Nucleus accumbens (tissue), 56 donors: Measurements from ENCODE around the gene RNF152.
"Not testable (repeated sequence)": the region's sequence is repeated elsewhere in the genome, so short reads cannot be mapped to it uniquely, and the experiment has no call there.

ENCODE experiments used
- DNase-seq, 56 donors: peaks; one replicate each; lab custom pipeline; 2025; lab: John Stamatoyannopoulos, UW

Gene RNF152

DNA sequence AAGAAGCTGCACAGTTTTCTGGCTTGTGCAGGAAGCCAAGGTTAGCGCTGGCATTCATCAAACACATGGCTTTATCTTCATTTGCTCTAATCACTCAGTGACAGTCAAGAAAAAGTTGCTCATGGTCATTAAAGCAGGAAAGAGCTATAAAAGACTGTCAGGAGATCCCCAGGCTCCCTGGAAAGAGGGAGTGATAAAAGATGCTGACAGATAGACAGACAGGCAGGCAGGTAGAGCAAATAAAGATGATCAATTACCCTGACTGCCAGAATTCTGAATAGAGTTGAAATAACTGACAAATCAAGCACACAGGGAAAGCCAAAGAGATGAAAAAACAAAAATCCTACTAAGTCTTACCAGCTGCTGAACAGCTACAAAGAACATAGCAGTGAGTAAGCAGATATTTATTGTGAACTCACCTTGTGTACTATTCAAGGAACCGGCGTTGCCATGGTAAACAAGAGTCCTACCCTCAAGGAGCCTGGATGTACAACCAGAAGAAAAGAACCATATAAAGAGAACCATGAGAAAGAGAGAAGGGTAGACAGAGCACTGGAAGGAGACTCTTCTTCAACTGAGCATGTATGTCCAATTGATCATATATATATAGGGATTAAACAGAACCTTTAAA is 68.0 kb downstream of the RNF152 start:
- DNase-seq = no peak

DNA sequence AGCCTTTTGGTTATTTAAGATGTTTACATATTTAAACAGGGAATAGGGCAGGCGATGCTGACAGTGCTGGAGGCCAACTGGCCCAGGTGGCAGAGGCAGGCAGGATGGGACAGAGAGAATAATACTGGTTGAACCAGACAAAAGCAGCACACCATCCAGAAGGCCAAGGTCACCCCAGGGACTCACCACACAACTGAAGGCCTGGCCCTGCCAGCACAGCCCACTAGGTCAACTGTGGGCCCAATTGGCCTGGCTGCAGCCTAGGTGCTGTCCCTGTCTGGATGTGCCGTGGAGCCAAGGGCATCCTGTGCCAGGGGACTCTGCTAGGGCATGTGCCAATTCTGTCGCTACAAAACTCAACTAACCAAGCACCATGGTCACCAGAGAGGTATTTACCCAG is 69.2 kb downstream of the RNF152 start:
- no peak for DNase-seq

DNA sequence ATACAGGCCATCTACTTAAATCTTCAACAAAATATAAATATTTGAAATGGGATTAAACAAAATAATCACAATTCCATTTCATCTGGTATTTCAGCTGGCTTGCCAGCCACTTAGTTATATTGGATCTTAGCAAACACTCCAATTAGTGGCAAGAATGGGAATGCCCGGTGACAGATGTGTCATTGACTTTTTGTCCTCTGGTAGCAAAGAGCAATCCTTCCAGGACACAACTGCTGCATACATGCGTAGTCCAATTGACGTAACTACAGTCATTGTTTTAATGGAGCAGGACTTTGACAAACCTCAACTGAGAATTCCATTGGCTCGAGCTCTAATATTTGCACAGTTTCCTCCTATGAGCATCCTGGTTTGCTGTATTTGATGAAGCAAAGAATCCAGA is 69.9 kb downstream of the RNF152 start:
- DNase-seq = no peak

DNA sequence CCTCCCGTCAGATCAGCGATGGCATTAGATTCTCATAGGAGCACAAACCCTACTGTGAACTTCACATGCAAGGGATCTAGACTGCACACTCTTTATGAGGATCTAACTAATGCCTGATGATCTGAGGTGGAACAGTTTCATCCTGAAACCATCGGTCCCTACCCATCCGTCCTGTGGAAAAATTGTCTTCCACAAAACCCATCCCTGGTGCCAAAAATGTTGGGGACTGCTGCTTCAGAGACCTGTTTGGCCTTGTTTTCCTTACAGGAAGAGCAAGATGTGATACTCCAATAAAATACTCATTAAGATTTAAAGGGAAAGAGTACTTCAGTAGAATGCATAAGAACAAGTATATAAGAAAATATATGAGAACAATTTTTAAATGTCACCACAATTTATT is 71.1 kb downstream of the RNF152 start:
- DNase-seq = no peak

DNA sequence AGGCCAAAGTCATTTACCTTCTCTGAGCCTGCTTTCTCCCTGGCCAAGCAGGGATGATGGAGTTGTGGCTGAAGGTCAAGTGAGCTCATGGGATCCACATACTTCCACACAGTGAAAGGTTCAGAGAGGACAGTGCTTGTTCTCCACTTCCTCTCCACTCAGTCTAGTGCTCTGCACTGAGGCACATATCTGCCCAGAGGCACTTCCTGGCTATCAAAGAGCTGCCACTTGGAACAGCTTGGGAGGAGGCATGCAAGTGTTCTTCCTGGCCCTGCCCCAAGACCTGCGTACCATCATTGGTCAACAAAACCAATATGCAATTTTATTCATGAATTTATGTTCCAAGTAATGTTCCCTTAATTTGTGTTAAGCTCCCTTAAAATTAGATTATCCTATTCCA is 71.9 kb downstream of the RNF152 start:
- no peak for DNase-seq

DNA sequence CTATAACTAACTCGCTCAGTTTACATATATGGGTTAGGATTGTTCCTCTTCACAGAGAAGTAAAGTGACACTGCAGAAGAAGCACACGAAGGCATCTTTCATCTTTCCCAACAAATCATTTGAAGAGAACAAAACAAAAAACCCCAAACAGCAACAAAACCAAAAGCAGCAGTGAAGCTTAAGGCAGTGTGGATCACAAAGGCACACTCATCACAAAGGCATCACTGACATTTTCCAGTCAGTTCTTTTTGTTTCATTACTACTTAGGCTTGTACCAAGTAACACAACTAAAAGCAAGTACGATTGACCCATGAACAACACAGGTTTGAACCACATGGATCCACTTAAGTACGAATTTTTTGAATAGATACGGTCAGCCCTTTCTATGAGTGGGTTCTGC is 75.7 kb downstream of the RNF152 start:
- DNase-seq = no peak

DNA sequence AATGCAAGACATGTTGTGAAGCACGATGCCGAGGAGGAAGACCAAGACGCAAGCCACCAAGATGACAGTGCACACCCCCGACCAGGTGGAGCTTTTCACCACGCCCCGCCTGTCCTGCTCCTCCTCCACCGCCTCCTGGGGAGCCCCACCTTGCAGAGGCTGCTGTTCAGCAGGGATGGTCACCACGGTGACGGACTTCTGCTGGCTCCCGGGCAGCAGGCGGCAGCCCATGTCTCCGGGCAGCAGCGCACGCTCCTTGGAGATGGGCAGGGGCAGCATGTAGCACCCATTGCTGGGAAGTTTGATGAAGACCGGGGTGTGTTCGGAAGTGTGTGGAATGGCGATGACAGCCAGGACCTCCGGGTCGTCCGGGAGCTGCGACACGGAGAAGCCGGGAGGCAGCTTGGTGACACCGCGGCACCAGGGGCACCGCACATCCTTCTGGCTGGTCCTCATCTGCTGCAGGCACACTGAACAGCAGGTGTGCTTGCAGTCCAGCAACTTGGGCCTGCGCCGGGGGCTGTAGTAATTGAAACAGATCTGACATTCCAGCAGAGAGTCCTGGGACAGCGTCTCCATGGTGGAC is 76.8 kb downstream of the RNF152 start:
- DNase-seq = no peak

DNA sequence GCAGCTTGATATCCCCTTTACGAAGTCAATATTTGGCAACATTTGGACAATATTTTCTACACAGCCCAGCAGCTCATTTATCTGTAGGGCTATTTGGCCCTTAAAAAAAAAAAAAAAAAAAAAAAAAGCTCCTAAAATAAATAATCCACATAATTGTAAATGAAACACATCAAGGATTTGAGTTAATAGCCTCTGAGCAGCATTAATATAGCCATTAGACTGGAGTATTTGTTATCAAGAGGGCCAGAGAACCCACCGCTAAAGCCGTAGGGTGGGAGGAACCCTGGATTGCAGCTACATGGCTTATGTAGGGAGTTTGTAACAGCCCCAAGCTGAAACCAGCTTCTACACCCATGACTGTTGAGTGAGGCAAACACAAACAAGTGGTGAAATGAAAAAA is 84.5 kb downstream of the RNF152 start:
- DNase-seq = no peak

DNA sequence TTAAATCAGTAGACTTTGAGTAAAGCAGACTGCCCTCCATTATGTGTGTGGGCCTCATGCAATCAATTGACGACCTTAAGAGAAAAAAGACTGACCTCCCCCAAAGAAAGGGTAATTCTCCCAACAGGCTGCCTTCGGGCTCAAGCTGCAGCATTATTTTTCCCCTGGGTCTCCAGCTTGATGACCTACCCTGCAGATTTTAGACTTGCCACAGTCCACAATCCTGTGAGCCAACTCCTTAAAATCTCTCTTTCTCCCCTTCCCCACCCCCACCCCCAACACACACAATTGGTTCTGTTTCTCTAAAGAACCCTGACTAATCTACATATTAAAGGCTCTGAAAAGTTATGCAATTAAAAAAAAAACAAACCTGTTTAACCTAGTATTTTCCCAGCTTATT is 89.4 kb downstream of the RNF152 start:
- DNase-seq = no peak

DNA sequence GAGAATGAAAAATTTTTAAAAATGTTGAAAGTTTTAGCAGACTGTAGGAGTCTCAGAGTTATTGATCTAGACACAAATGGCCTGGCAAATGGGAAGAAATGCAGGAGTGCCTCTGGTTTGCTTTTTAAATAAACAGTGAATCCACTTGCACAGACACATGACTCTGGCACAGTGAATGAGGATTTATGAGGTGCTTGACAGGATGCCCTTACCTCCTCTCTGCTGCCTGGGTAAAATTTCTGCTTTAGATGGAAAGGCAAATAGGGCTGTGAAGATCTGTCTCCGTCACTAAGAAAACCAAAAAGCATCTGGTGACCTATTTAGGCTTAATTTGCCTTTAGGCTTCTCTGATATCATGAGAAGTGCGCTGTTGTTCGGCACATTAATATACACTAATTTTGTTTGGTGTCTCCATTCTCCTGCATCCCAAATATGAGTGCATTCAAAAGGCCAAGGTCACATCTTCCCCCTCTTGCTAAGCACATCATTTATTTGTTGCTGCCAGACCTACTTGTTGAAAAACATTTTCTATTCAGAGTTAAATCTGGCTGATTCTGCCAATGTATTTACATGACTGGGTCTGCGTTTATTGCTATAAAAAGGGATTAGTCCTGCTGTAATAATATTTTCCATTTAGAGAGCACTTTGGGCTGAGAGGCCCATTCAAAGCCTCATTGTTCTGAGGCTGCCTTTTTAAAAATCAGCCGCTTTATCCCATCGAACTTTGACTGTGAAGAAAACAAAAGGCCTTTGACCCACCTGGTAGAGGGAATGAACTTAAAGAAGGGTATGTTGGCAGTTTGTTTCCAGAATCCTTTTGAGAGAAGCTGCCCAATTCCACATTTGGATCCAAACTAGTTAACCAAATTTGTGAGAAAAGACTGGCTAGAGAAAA is 94.9 kb downstream of the RNF152 start:
- DNase-seq = no peak

DNA sequence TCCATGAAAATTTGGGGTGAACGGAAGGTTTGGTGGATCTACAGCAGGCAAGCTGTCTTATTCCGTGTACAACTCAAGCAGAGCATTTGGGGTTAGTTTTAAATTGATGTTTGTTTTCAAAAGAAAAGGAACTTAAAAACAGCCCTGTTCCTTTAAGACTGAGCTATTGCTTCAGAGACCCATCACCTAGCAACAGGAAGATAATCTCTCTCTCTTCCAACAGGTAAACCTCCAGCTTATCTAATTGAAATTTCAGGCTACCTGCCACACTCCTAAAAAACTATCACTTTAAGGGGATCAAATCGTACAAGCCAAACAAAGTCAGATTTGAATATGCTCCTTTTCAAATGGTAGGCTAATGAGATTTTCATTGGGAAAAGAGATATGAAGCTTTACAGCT is 101.8 kb downstream of the RNF152 start:
- DNase-seq = no peak

DNA sequence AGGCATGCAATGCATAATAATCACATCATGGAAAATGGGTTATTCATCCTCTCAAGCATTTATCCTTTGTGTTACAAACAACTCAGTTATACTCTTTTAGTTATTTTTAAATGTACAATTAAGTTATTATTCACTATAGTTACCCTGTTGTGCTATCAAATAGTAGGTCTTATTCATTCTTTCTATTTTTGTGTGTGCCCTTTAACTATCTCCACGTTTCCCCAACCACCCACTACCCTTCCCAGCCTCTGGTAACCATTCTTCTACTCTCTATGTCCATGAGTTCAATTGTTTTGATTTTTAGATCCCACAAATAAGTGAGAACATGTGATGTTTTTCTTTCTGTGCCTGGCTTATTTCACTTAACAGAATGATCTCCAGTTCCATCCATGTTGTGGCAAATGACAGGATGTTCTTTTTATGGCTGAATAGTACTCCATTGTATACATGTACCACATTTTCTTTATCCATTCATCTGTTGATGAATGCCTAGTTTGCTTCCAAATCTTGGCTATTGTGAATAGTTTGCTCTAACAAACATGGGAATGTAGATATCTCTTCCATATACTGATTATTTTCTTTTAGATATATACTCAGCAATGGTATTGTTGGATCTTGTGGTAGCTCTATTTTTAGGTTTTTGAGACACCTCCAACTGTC is 105.7 kb downstream of the RNF152 start:
- not testable (repeated sequence) for DNase-seq

DNA sequence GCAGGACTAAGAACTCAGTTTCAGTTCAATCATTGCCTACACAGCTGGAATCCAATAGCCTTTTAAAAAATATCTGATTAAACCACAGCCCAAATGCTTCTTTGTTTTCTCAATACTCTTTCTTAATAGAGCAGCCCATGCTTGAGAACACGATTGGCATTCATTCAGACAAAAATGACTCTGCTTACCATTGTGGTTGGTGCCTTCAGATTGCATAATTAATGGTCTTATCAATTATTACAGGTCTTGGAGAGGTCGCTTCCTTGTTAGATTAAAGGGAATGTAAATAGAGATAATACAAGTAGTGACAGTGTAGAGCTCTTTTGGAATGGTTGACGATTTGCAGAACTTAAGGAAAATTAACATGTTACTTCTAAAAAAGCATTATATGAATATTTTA is 107.2 kb downstream of the RNF152 start:
- no peak for DNase-seq

DNA sequence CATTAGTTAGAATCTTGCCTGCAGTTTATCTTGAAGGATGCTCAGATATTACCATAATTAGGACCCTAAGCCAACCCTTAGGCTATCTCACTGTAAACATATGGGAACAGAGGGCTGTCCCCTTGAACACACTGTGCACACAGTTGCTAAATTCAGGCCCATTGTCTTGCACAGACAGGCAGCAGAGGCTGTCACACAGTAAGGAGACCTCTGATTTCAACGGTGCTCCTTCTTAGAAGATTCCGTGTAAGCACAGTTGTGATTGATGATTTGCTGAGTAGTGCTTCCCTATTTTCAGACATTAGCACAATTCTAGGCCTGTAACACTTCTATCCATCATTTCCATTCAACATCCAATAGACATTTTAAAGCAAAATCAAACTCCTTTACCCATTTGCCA is 108.0 kb downstream of the RNF152 start:
- no peak for DNase-seq

DNA sequence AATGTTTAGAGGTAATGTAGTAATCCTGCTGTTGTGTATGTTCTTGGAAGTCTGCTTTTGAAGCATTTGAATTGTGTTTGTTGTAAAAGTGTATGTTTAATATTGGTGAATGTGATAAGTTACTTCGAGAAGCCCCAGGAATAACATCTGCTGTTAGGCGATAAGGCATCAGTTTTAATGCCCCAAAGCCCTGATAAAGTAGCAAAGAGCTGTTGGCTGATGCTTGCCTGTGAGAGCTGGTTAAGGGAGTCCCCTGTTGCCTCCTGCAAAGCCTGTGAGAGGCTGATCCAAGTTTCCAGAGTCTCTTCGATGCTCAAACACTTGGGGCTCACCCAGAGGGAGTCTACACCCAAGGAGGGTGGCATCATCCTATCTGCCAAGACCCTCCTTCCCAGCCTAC is 110.3 kb downstream of the RNF152 start:
- no peak for DNase-seq

DNA sequence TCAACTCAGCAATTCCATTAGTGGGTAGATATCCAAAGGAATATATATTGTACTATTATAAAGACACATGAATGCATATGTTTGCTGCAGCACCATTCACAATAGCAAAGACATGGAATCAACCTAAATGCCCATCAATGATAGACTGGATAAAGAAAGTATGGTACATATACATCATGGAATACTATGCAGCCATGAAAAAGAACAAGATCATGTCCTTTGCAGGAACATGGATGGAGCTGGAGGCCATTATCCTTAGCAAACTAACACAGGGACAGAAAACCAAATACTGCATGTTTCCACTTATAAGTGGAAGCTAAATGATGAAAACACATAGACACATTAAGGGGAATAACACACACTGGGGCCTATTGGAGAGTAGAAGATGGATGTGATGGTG is 116.6 kb downstream of the RNF152 start:
- not testable (repeated sequence) for DNase-seq

DNA sequence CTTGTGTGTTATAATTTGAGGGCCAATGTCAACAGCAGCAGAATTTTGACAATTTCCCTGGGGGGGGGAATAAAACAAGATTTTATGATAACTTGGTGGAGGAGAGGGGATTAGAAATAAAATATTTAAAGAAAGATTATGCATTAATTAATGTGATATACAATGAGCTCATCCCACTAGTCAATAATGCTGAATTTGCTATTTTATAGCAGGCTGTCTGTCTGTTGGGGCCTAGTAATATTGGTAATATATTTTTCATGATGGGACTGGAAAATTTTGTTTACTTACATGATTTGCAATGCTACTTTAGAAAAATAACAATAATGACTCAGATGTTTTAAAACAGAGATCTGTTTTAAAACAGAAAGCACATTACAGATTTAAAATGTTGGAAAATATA is 118.0 kb downstream of the RNF152 start:
- no peak for DNase-seq

DNA sequence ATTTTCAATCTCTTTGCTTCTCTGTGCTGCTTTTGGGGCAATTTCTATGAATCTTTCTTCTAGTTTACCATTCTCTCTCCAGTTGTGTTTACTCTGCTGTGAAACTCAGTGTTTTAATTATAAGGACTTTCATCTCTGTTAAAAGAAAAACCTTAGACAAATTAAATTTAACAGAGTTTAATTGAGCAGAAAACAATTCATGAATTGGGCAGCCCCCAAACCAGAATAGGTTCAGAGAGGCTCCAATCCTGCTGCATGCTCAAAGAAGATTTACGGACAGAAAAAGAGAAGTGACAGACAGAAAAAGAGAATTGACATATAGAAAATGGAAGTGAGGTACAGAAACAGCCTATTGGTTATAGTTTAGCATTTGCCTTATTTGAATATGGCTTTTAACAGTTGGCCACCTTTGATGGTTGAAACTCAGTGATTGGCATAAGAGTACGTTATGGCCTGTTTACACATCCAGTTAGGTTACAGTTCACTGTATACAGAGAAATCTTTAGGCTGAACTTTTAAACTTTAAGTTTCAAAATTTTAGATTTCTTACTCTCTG is 120.4 kb downstream of the RNF152 start:
- no peak for DNase-seq

DNA sequence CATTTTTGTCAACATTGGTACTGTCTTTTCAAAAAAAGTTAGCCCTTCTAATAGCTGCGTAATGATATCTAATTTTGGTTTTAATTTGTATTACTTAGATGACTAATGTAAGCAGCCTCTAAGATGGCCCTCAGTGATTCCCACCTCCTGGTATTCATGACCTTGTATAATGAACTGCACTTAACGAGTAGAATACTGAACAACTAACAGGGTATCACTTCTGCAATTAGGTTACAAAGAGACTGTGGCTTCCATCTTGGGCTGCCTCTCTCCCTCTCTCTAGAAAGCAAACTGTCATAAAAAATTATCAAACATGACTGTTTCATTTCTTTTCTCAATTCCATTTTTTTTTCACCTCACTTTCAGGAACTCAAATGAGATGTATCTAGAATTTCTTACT is 120.9 kb downstream of the RNF152 start:
- no peak for DNase-seq

DNA sequence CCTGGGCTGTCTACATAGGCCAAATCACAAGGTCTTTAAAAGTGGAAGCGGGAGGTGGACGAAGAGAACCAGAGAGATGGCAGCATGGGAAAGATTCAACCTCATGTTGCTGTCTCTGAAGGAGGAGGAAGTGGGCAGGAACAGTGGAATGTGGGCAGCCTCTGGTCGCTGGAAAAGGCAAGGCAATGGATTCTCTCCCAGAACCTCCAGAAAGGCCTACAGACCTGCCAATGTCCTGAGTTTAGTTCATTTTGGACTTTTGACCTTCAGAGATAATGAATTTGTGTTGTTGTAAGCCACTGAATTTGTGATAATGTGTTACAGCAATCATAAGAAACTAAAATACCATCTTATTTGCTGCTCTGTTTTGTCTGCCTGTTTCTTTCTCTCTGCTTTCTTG is 122.5 kb downstream of the RNF152 start:
- no peak for DNase-seq

DNA sequence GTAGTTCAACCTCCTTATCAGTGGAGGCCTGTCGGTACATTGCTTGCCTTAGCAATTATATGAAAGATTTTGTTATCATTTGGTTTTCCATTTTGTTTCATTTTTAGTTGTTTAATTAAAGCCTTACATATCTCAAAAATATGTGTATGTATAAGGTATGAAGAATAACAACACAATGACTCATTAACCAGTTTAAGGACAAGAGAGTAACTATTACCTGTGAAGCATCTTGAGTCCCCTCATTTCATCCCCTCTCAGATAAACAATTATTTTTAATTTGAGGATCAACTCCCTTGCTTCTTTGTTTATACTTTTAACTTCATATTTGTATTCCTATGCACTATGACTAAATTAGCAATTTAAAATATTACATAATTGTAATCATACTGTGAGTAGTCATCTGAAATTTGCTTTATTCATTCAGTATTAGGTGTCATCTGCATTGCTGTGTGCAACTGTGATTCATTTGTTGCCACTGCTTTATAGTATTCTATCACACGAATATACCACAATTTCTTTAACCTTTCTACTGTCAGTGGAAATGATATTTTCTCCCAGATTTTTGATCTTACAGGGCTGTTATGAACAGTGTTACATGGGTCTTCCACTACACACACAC is 126.4 kb downstream of the RNF152 start:
- DNase-seq = no peak
